Pons (tissue), 1 donor: Measurements from ENCODE around the gene FFAR2.

Source experiments
- DNase-seq: peaks from one replicate; pipeline ENCODE4 v3.0.0-alpha.2; 2016; ENCODE audit warnings: low spot score

The FFAR2 gene

GRCh38 chr19:35487656-35488182 lies 39.7 kb downstream of the FFAR2 start:
- DNase-seq = no peak

- no peak for DNase-seq
These were observed 40.6 kb downstream of the FFAR2 start for GRCh38 chr19:35488677-35489076.

GRCh38 chr19:35490364-35490763 lies 42.3 kb downstream of the FFAR2 start, which contains the start of gene KRTDAP:
KRTDAP (minus strand) TSS chr19:35490464; CDS start chr19:35490442, 22 bp downstream.
- no peak for DNase-seq

- DNase-seq = no peak
These were observed 43.8 kb downstream of the FFAR2 start for GRCh38 chr19:35491836-35492360.

GRCh38 chr19:35493971-35494370 lies 45.9 kb downstream of the FFAR2 start:
- DNase-seq = no peak

GRCh38 chr19:35495107-35496064 lies 47.3 kb downstream of the FFAR2 start:
- DNase-seq = peak; percentile 48

- no peak for DNase-seq
These were observed 49.3 kb downstream of the FFAR2 start for GRCh38 chr19:35497406-35497805.

- no peak for DNase-seq
These were observed 50.2 kb downstream of the FFAR2 start for GRCh38 chr19:35498220-35498619.

GRCh38 chr19:35498984-35499527 lies 51.0 kb downstream of the FFAR2 start:
- no peak for DNase-seq

- DNase-seq = no peak
These were observed 52.6 kb downstream of the FFAR2 start for GRCh38 chr19:35500611-35501010.
